AG09309 (cell line): Measurements from ENCODE around the gene B4GALT4.

Experiments used
- DNase-seq: peaks from one replicate; pipeline ENCODE4 v3.0.0-alpha.2; 2010; ENCODE audit warnings: low read depth
- H3K4me3 ChIP-seq: 2 replicates; pipeline ENCODE4 v1.5.1; 2011; ENCODE audit warnings: mild to moderate bottlenecking, low read depth, low read length, moderate library complexity; ENCODE audit not compliant: control insufficient read depth
- CTCF ChIP-seq: IDR thresholded peaks from 2 replicates; pipeline ENCODE4 v1.5.1; 2011; ENCODE audit warnings: mild to moderate bottlenecking, low read depth, low read length, inconsistent platforms; ENCODE audit not compliant: insufficient read depth, control insufficient read depth; ENCODE audit errors: missing control alignments

B4GALT4 gene

GRCh38 chr3:119261055-119261454 lies 20.4 kb upstream of the B4GALT4 start:
- no peak overlapping the region for H3K4me3 ChIP-seq
- no peak for DNase-seq
- no peak for TF ChIP-seq CTCF

DNA sequence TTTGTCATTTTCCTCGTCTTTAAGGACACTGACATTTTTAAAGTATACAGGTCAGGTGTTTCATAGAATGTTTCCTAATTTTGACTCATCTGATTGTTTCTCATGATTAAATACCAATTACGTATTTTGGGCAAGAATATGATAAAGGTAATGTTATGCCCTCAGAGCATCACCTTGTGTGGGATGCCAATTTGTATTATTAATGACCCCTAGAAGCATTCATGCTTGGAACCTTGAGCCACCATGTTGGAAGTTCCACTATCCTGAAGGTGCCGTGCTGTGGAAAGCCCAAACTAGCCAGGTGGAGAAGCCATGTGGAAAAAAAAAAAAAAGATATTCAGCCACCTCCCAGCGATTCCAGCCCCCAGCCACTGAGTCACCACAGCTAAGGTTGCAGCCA lies 19.1 kb upstream of the B4GALT4 start:
- DNase-seq, result no peak
- no peak overlapping the region for H3K4me3 ChIP-seq
- TF ChIP-seq CTCF, result no peak

GRCh38 chr3:119258915-119259314 lies 18.2 kb upstream of the B4GALT4 start:
- DNase-seq, result no peak
- no peak overlapping the region for H3K4me3 ChIP-seq
- TF ChIP-seq CTCF, result no peak

GRCh38 chr3:119257654-119258410 lies 17.2 kb upstream of the B4GALT4 start:
- no peak for DNase-seq
- H3K4me3 ChIP-seq, result no peak overlapping the region
- TF ChIP-seq CTCF, result no peak

- no peak for DNase-seq
- TF ChIP-seq CTCF, result no peak
- H3K4me3 ChIP-seq, result no peak overlapping the region
These were observed 16.4 kb upstream of the B4GALT4 start for GRCh38 chr3:119257111-119257510.

- H3K4me3 ChIP-seq, result no peak overlapping the region
- no peak for TF ChIP-seq CTCF
- no peak for DNase-seq
These were observed 14.5 kb upstream of the B4GALT4 start for GRCh38 chr3:119255214-119255613.
